Pancreas (tissue), 10 donors: ENCODE data around the gene OSBPL3. TPM values are rescaled to one million over a fixed set of nuclear protein-coding genes. Genes with fewer than 3 reads are reported as not detected.

Experiments
- ATAC-seq, 4 donors: fragments of 200-7000 bp; cut with Tn5 transposase; one replicate each; pipeline versions ENCODE4 v1.8.0 to v1.9.1; 2020; ENCODE audit warnings: mild to moderate bottlenecking in 4 of 4, moderate library complexity in 4 of 4
- DNase-seq, 6 donors: peaks; one replicate each; pipeline ENCODE4 v3.0.0-alpha.2; 2020
- FAIRE-seq: peaks from 2 replicates; lab custom pipeline; 2012; peaks lifted over from hg19 to GRCh38; lab: Jason Lieb, UNC
- H3K27ac ChIP-seq, 4 donors: fragments of 200-600 bp; sonication (generic); 1 replicate in 3 of 4; 2 replicates in 1 of 4; pipeline versions ENCODE4 v1.5.0 to v1.8.0; 2020
- H3K27me3 ChIP-seq, 4 donors: fragments of 200-600 bp; one replicate each; pipeline ENCODE4 v1.8.0; 2021
- H3K36me3 ChIP-seq, 3 donors: fragments of 200-600 bp; sonication (generic) in 1 of 3; one replicate each; pipeline versions ENCODE4 v1.5.0 to v1.8.0; 2020 to 2021
- H3K4me1 ChIP-seq, 3 donors: fragments of 200-600 bp; one replicate each; pipeline ENCODE4 v1.8.0; 2021
- H3K4me3 ChIP-seq, 4 donors: fragments of 200-600 bp; sonication (generic) in 2 of 4; one replicate each; pipeline versions ENCODE4 v1.5.0 to v1.8.0; 2020 to 2021
- H3K9me3 ChIP-seq, 4 donors: fragments of 200-600 bp; one replicate each; pipeline ENCODE4 v1.8.0; 2021
- WGBS, 2 donors: extraction: QIAGEN DNeasy Blood & Tissue Kit; methylation state at CpG; one replicate each; pipeline ENCODE4 v1.1.7; 2013; 5-methylcytosine and 5-hydroxymethylcytosine counted together
- intact Hi-C, 3 donors: fragments of 100-400 bp; cut with DNase I; formaldehyde crosslinking; loops; one replicate each; pipeline versions ENCODE4 v1.11.1 to v1.14.2; 2022
- polyA plus RNA-seq, 2 donors: library from polyadenylated mRNA; stranded (reverse); fragments of 200-250 nt; gene quantifications; one replicate each; pipeline ENCODE4 v1.2.3, GENCODE V29; 2013
- total RNA-seq, 6 donors: library from RNA; stranded (reverse); fragmentation: NEBNext Ultra II Directional in 4 of 6; extraction: Animal tissue kit (Norgen Biotek cat#: 25700) in 4 of 6; gene quantifications; one replicate each; pipeline versions ENCODE4 v1.2.1 to v1.2.4, GENCODE V29; 2021 to 2023
- TF ChIP-seq, protein P1 (sequence below), 4 donors: fragments of 200-600 bp; sonication (generic) in 3 of 4; IDR thresholded peaks; one replicate each; pipeline versions ENCODE4 v1.5.0 to v1.8.0; 2021; ENCODE audit warnings: antibody characterized with exemption in 4 of 4
- donor health status: healthy with polysubstance abuse.
- donor health status: DM: no; HTN: no; CAD: no; lungs with moderate emphysema.
- donor health status: DM: no; HTN: no; CAD: no.
- donor health status: control.
- donor health status: control.
- donor health status: Bipolar disorder and iron deficiency.
- donor health status: DM: yes; HTN: yes; CAD: no.
- donor health status: DM: no; HTN: no; CAD: no.
- donor health status: DM: no; HTN: no; CAD: no.
- donor health status: DM: yes; HTN: yes; CAD: no.

OSBPL3 gene
- total and polyA plus RNA-seq, 8 donors, result 1.5 to 9.5 (median 3.9) TPM

DNA sequence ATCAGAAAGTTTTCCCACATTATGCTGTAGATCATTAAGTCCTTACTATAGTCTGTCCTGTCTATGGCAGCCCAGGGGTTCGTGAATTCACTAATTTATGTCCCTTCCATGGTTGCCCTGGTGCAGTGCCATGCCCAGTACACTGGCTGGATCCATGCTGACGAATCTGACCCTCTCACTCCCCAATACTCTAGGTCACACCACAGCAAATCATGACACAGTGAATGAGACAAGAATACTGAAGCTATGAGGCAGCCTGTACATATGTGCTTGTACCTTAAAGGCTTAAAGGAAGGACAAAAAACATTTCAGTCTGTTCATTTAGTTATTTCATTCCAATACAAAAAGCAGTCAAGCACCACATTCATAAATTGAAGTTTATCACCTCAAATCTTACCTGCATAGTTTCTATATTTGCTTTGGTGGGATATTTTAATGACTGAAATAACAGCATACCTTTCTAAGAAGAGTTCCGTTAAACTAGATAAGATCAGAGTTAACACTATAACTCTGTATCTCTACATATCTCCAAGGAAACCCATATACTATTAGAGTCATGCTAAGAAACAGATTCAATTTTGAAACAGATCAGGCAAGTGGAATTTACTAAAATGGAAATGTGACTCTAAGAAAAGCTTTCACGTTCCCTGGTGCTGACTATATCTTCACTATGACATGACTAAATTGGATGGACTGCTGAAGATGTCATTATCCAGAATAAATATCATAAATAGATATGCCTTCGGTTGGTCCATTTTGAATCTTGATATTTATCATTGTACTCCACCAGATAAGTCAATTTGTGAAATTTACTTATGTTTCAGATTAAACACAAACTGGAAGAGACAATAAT is 36.7 kb downstream of the OSBPL3 start:
- Histone ChIP-seq H3K4me1 (no peaks in the 10 kb centered on the region), H3K27ac (no peak overlapping the region), H3K27me3 (no peaks in the 10 kb centered on the region), H3K9me3 (no peaks in the 10 kb centered on the region), H3K36me3 (no peaks in the 10 kb centered on the region), H3K4me3 (no peak overlapping the region)
- DNase-seq (no peak), FAIRE-seq (no peak), ATAC-seq (no peak)
- TF ChIP-seq, protein P1, sequence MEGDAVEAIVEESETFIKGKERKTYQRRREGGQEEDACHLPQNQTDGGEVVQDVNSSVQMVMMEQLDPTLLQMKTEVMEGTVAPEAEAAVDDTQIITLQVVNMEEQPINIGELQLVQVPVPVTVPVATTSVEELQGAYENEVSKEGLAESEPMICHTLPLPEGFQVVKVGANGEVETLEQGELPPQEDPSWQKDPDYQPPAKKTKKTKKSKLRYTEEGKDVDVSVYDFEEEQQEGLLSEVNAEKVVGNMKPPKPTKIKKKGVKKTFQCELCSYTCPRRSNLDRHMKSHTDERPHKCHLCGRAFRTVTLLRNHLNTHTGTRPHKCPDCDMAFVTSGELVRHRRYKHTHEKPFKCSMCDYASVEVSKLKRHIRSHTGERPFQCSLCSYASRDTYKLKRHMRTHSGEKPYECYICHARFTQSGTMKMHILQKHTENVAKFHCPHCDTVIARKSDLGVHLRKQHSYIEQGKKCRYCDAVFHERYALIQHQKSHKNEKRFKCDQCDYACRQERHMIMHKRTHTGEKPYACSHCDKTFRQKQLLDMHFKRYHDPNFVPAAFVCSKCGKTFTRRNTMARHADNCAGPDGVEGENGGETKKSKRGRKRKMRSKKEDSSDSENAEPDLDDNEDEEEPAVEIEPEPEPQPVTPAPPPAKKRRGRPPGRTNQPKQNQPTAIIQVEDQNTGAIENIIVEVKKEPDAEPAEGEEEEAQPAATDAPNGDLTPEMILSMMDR (IDR thresholded peaks at IDR 0.05), result no peak
- intact Hi-C loops, result no loop called here
- WGBS, 2 donors, result 86 to 90% methylated on average over 5 of the region's 5 CpGs

GRCh38 chr7:24942226-24942625 is 37.8 kb downstream of the OSBPL3 start:
- Histone ChIP-seq H3K27me3 (no peaks in the 10 kb centered on the region), H3K36me3 (no peaks in the 10 kb centered on the region), H3K4me1 (no peaks in the 10 kb centered on the region), H3K27ac (no peak overlapping the region), H3K4me3 (no peak overlapping the region), H3K9me3 (no peaks in the 10 kb centered on the region)
- DNase-seq (no peak), FAIRE-seq (no peak), ATAC-seq (no peak)
- intact Hi-C loops, result no loop called here
- 93% methylated on average over 5 of the region's 5 CpGs for WGBS, 2 donors
- TF ChIP-seq, protein P1 (IDR thresholded peaks at IDR 0.05), result no peak

DNA sequence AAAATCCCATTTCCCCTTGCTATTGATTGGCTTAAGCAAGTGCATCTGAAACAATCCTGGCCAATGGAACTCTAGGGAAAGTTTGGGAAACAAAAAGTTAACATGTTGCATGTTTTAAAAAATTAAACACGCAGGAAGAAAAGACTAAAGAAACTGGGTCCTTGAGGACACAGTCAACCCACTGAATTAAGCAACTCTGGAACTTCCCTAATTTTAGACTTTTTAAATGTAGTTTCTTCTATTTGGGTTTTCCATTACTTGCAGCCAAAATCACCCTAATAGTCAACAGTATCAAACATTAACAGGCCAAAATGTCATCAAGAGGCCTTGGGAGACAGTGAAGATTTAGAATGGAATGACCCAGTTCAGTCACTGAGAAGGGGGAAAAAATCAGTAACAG is 40.6 kb downstream of the OSBPL3 start:
- TF ChIP-seq, protein P1 (IDR thresholded peaks at IDR 0.05), result no peak
- ATAC-seq, result no peak
- FAIRE-seq, result no peak
- intact Hi-C loops, result no loop called here
- Histone ChIP-seq H3K27ac (no peak overlapping the region), H3K27me3 (no peaks in the 10 kb centered on the region), H3K4me1 (no peaks in the 10 kb centered on the region), H3K36me3 (no peaks in the 10 kb centered on the region), H3K9me3 (no peaks in the 10 kb centered on the region), H3K4me3 (no peak overlapping the region)
- WGBS, 2 donors, result 92 to 100% methylated on average over 1 of the region's 1 CpG
- no peak for DNase-seq

DNA sequence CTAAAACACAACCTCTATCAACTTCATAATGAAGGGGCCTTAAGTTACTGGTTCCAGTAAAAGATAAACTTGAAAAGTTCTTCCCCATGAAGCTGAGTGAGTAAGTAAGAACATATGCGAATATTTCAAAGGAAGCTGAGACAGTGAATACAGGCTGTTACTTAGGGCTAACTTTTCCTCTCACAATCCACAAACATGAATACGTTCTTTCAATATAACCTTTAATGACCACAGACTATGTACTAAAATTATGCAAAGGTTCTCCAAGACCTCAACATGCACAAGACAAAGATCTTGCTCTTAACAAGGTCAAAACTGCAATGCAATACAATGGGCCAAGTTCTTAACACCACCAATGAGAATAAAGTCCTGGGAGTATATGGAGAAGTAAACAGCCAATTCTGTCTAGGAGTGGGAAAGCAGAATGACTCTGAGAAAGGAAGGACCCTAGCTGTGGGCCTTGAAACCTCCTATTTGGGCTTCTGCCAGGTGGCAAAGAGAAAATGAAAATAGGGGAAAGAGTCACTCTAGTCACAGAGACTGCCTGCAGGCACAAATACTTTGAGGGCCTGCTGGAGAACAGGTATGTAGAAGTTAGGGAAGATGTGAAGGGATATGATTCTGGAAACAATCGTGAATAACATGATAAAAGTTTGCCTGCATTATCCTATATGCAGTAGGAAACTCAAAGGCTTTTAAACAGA is 43.7 kb downstream of the OSBPL3 start:
- H3K36me3 ChIP-seq, result no peaks in the 10 kb centered on the region
- H3K9me3 ChIP-seq, result no peaks in the 10 kb centered on the region
- 84 to 86% methylated on average over 3 of the region's 3 CpGs for WGBS, 2 donors
- H3K4me1 ChIP-seq, result no peaks in the 10 kb centered on the region
- no peak overlapping the region for H3K27ac ChIP-seq
- TF ChIP-seq, protein P1 (IDR thresholded peaks at IDR 0.05), result no peak
- no peak overlapping the region for H3K4me3 ChIP-seq
- DNase-seq (no peak), FAIRE-seq (no peak), ATAC-seq (no peak)
- no peaks in the 10 kb centered on the region for H3K27me3 ChIP-seq
- intact Hi-C loops, result no loop called here
